ENCODE results near the gene B4GALNT2.
"Not testable (repeated sequence)": the region's sequence is repeated elsewhere in the genome, so short reads cannot be mapped to it uniquely, and the experiment has no call there.

B4GALNT2 gene, protein sequence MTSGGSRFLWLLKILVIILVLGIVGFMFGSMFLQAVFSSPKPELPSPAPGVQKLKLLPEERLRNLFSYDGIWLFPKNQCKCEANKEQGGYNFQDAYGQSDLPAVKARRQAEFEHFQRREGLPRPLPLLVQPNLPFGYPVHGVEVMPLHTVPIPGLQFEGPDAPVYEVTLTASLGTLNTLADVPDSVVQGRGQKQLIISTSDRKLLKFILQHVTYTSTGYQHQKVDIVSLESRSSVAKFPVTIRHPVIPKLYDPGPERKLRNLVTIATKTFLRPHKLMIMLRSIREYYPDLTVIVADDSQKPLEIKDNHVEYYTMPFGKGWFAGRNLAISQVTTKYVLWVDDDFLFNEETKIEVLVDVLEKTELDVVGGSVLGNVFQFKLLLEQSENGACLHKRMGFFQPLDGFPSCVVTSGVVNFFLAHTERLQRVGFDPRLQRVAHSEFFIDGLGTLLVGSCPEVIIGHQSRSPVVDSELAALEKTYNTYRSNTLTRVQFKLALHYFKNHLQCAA

DNA sequence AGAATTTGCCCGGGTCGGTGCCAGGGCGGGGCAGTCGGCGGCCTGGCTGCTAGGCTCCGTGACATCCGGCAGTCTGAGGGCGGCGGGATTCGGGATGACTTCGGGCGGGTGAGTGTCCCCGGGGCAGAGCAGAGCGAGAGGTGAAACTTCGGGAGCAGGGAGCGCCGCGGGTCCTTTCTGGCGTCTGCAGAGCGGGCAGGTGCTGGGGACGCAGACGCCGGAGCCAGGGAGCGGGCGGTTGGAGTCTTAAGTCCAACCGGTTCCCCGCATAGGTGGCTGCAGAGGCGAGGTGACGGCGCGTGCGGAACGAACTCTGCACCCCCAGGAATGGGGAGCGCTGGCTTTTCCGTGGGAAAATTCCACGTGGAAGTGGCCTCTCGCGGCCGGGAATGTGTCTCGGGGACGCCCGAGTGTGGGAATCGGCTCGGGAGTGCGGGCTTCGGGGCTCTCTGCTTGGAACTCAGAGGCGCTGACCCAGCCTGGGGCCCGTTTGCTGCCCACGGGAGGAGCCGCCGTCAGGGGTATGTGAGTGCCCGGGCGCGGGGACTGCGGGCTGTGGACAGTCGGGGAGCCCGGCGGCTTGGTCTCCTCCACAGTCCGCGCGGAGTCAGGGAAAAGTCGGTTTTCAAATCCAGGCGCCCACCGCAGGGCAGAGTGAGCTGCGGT is at the start of gene B4GALNT2:
B4GALNT2 (plus strand) TSS at position 71 of the 666 bp plus-strand sequence; CDS start at position 95, 24 bp downstream.
- no peak for DNase-seq

DNA sequence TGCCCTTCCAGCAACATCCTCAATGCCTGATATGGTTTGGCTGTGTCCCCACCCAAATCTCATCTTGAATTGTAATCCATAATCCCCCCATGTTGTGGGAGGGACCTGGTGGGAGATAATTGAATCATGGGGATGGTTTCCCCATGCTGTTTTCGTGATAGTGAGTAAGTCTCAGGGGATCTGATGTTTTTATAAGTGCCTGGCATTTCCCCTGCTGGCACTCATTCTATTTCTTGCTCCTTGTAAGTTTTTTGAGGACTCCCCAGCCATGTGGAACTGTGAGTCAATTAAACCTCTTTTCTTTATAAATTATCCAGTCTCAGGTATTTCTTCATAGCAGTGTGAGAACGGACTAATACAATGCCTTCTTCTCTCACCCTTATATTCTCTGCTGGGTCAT is 47.5 kb upstream of the B4GALNT2 start:
- not testable (repeated sequence) for DNase-seq

DNA sequence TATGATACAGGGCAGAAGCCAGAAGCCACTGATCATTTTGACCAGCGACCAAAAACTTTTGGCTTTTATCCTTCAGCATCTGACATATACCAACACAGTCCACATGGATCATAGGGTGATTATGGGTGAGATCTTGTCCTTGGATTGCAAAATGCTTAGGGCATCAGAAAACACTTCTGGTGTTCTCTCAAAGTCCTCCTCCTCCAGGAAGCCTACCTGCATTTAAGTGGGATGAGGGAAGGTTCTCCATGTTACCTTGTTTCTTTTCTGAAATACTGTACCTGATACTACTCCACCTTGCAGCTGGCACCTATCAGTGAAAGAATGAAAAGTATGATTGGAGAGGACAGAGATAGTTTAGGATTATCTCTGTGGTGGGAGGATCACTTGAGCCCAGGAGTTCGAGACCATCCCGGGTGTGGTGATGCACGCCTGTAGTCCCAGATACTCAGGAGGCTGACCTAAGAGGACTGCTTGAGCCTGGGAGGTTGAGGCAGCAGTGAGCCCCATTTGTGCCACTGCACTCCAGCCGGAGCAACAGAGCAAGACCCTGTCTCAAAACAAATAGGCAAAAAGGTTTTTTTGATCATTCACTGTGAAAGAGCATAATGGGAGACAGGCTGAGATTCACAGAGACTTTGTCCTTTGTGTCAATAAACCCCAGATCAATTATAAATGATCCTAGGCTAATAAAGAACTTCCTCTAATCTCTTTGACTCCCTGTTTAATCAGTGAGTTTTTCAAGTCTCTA is 46.8 kb upstream of the B4GALNT2 start:
- no peak for DNase-seq

DNA sequence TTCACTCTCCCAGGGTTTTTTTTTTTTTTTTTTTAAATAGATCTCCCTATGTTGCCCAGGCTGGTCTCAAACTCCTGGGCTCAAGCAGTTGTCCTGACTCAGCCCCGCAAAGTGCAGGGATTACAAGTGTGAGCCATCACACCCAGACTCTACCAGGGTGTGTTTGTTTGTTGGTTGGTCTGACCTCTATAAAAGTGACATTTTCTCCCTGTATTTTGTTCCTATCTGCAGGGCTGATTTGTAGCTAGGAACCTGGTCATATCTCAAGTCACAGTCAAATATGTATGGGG is 46.3 kb upstream of the B4GALNT2 start:
- no peak for DNase-seq

DNA sequence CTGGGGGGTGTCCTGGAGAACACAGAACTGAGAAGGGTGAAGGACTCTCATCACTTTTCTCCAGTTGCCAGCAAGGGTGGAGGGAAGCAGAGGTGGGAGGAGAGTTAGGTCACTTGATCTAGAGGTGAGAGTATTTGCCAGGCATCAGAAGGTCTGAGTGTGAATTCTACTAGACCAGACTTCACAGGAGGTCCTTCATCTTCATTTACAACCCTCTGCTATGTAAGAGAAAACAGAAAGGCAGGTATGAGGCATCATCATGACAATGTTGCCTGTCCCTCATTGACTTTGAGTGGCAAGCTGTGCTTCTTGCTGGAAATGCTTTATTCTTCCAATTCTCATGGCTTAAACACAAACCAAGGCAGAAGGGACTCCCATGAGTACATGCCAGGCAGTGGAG is 45.9 kb upstream of the B4GALNT2 start:
- no peak for DNase-seq

DNA sequence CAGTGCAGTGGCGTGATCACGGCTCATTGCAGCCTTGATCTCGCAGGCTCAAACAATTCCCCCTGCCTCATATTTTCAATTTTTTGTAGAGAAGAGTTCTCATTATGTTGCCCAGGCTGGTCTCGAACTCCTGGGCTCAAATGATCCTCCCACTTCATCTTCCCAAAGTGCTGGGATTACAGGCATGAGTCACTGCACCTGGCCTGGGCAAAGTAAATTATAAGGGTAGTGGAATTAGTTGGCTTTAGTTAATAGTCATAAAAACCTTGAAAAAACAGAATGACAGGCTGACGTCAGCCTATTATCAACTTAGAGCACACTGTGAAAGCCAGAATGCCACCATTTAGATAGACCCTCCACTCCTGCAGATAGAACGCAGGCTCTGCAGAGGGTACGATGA is 43.5 kb upstream of the B4GALNT2 start:
- DNase-seq: no peak

DNA sequence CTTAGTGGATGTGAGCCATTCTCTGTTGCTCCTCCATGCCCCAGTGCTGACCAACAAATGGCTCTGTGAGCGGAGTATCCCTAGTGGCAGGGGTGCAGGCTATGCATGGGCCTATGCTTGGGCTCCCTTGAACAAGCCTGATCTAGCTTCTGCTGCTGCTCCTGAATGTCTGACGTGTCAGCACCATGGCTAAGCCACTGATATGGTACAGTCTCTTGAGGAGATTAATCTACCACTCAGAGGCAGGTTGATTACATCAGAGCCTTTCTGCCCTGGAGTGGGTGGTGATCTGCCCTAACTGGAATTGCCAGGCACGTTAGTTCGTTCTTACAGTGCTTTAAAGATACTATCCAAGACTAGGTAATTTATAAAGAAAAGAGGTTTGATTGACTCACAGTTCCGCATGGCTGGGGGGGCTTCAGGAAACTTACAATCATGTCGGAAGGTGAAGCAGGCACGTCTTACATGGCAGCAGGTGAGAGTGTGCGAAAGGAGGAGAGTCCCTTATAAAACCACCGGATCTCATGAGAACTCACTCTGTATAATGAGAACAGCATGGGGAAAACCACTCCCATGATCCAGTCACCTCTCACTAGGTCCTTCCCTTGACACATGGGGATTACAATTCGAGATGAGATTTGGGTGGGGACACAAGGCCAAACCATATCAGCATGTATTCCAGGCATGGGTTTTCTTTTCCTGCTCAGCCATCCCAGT is 41.5 kb upstream of the B4GALNT2 start:
- no peak for DNase-seq

DNA sequence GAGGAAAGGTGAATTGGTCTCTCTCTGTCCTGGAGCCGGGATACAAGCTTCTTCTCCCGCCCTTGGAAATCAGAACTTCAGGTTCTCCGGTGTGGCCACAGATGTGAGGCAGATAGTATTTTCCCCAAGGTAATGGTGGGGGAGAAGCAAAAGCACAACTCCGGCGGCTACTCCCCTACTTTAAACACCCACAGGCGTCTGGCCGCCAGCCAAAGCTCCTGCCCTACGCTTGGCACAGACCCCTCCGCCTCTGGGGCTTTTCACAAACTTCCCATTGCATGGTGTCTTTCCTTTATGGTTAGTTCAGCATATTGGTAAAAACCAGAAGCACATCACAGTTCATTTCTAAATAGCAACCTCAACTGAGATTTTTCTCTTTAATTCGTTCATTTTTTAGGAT is 39.4 kb upstream of the B4GALNT2 start:
- no peak for DNase-seq

DNA sequence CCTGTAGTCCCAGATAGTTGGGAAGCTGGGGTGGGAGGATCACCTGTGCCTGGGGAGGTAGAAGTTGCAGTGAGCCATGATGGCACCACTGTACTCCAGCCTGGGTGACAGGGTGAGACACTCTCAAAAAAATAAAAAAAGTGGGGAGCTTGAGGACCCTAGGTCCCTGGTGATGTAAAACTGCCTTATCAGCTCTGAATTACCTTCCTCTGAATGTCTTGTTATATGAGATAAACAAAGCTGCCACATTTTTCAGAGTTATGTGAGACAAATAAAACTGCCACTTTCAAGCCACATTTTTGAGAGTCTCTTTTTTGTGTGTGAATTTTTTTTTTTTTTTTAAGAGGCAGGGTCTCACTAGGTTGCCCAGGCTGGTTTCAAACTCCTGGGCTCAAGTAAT is 32.0 kb upstream of the B4GALNT2 start:
- no peak for DNase-seq

DNA sequence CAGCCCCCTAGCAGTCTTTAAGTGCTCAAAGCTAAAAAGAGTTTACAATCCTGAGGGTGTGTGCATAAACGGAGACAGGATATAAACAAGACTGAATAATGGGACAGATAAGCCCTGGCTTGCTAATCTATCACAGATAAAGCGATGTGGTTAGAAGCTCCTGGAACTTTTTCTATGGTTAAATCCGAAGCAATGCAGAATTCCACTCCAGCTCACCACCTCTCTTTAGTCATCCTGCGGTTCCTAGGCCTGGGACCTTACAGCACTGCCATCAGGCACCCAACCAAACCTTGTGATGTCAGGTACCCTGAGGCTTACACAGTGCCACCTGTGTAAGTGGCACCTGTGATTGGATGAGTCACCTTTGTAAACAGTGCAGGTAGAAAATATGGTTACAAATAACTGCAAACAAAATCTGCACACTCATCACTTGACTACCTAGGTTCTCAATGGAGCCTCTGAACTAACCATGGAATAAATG is 31.5 kb upstream of the B4GALNT2 start:
- no peak for DNase-seq

DNA sequence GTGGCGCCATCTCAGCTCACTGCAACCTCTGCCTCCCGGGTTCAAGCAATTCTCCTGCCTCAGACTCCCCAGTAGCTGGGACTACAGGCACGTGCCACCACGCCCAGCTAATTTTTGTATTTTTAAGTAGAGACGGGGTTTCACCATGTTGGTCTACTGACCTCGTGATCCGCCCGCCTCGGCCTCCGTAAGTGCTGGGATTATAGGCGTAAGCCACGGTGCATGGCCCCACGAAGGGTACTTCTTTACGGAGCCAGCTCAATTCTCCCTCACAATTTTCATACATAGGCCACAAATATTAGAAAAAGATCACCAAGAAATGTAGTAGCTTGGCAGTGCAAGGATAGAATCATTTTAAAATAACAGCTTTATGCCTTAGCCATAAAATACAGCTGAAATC is 29.2 kb upstream of the B4GALNT2 start:
- DNase-seq: not testable (repeated sequence)

DNA sequence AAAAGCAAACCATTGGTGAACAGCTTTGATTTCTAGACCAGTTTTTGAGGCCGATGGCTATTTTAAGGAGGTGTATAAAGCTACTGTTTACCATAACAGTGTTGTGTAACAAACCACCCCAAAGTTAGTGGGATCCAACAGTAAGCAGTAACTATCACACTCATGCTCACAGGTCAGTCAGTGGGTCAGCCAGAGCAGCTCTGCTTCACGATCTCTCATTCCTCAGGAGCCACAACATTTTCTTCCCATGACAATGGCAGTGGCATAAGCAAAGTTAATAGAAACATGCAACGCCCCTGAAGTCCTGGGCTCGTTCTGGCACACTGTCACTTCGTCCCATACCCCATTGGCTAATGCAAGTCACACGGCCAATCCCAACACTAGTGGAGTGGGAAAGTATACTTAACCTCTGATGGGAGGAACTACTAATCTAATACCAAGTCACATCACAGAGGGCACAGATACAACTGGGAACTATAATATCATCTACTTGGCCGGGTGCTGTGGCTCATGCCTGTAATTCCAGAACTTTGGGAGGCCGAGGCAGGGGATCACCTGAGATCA is 28.0 kb upstream of the B4GALNT2 start:
- no peak for DNase-seq

DNA sequence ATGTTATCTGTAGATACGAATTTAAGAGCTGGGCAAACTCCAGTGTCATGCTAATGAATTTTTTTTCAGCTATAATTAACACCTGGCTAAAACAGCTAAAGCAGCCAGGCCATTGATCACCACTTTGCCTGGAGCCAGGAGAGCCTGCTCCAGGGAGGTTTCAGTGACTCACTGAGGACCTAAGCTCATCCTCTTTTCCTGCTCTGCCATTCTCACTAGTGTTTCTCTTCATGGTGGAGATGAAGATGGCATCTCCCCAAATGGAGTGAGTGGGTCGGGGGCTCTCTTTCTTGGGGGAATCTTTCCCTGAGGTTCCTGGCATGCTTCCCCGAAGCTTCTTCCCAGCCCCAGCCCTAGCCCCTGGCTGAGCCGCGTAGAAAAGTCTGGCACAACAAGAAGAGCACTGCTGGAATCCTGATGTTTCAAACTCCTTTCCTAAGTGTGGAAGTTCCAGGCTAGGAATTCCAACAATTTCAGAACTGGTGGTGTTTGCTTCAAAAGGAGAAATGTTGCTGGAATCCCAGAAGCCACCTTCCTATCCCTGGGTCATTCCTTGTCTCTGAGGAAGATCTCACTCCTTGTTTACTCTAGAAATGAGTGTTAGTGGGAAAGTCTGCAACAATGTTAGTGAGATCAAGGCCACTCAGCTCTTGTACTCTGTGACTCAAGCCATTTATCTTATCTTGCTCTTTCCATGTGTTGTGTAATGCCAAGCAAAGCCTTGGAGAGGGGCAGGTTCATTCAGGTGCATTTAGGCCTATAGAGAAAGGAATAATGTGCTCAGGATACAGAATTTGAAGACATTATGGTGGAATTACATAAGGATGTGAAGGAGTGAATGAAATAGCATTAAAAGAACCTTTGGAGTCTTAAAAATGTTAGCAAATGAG is 26.0 kb upstream of the B4GALNT2 start:
- DNase-seq: no peak

DNA sequence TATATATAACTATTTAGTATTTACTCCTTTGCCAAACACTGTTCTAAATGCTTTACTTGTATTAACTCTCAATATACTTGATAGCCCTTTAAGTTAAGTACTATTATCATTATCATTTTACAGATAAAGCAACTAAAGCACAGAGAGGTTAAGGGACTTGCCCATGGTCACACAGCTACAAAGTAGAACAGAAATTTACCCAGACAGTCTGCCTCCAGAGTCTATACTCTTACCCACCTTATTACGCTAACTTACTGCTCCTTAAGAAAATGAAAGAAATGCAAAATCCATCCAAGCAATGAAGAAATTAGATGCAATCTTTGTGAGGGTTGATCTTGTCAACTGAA is 25.4 kb upstream of the B4GALNT2 start:
- DNase-seq: no peak

DNA sequence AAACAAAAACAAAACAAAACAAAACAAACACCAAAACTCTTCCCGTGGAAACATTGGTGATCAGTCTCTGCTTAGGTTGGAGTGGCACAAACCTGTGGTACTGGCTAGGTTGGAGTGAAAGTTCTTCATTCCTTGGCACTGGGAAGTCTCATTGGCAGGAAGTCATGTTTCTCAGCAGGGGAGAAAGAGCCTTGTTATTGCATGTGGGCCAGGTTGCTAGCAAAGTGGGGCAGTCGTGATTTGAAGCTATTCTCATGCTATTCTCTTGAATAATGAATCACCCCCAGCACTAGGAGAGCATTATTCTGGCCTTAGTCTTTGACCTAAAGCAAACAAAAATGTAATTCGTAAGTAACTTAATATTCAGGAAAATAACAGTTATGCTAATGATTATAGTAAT is 24.3 kb upstream of the B4GALNT2 start:
- DNase-seq: no peak

DNA sequence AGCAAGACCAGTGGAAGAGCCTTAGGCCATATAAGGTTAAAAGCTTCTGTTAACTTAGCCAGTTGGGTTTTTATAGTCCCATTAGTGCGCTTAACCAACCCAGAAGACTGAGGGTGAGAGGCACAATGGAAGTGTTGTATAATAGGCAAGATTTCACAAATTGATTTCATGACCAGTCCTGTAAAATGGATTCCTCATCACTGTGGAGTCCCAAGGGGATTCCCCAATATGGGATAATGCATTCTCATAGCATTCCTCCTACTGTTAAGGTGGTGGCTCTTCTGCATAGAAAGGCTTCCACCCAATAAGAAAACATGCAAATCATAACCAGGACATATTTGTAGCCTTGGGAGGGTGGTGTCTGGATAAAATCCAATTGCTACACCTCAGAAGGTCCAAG is 22.1 kb upstream of the B4GALNT2 start:
- no peak for DNase-seq

DNA sequence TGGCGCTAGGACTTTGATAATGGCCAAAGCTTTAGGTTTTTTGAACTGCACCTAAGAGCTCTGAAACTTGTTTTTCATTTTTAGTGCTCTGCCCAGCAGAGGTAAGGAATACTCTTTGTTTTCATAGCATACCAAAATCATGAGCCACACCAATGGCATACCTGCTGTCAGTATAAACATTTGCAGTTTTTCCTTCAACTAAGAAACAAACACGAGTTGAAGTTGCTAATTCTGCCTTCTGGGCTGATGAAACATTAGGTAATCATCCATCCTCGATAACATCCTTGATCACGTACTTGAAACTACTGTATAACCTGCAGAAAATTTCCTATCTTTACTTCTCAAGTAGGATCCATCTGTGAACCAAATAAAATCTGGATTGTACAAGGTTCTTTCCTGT is 20.6 kb upstream of the B4GALNT2 start:
- DNase-seq: no peak

DNA sequence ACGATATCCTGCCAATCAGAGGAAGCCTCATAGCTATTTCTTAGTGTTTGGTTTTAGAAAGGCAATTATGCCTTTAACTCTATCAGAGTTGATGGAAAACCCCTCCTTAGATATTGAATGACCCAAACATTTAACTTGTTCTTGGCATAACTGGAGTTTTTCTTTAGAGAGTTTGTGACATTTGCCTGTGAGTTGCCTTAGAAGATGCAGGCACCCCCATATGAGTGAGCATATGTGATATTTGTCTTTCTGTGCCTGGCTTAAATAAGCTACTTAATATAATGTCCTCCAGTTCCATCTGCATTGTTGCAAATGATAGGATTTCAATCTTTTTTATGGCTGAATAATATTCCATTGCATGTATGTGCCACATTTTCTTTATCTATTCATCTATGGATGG is 19.6 kb upstream of the B4GALNT2 start:
- no peak for DNase-seq

DNA sequence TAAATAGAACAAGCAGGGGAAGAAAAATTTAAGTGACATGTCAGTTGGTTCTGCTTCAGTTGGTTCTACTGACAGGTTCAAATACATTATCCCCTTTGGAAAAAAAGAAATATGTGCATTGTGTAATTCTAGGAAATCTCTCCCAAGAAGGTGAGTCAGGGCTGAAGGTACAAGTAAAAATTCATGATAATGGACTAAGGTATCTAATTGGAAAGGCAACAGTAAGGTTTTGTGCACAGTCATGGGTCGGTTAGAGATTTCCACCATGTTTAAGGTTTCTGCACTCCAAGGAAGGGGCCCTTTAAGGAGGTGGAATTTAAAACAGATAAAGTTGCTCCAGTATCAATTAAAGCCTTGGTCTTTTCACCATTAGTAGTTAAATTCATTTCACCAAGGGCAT is 17.9 kb upstream of the B4GALNT2 start:
- DNase-seq: no peak

DNA sequence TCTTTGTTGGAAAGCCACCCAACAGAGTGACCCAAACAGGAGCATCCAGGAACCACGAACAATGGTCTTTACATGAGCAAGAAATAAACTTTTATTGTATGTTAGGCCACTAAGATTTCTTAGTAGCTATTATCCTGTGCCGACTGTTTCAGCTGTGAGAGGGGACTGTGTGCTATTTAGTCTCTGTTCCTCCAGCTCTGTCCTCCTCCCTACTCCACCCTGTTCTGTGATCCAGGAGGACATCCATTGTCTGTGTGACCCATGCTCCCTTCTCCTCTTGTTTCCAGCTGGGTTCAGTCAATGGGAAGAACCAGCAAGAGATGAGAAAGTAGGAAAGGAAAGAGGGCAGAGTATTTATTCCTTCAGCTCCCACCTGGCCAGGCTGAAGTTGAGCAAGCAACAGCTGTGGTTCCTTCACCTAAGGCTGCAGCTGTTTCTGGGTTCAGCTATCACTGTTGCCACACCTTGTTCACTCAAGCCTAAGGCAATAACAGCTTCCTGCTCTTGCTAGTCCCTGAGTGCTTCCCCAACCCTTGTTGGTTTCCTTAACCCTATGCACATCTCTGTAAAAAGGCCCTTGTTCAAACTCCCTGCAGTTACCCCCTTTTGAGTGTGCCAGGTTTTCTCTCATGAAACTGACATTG is 14.9 kb upstream of the B4GALNT2 start:
- DNase-seq: no peak

DNA sequence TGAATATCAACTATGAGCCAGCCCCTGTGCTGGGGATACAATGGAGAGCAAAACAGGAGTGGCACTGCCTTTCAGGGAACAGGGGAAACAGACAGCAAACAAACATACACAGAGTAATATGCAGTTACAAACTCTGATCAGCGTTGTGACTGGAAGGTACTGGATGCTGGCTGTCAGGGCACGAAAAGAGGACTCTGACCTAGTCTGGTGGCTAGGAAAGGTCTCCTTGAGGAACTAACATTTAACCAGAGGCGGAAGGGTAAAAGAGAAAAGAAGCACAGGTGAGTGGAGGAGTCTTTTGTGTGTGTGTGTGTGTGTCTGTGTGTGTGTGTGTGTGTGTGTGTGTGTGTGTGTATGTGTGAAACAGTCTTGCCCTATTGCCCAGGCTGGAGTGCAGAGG is 12.4 kb upstream of the B4GALNT2 start:
- DNase-seq: no peak

All from NCI-H2107 (cell line).